Kidney (tissue), 14 donors: Measurements from ENCODE around the gene ACSL5. TPM values are rescaled to one million over a fixed set of nuclear protein-coding genes. Genes with fewer than 3 reads are reported as not detected.

Experiments
- DNase-seq, 5 donors: peaks; one replicate each; pipeline ENCODE4 v3.0.0-alpha.2; 2013 to 2020
- FAIRE-seq: peaks from 2 replicates; lab custom pipeline; 2012; peaks lifted over from hg19 to GRCh38; lab: Jason Lieb, UNC
- H3K27ac ChIP-seq, 2 donors: one replicate each; pipeline ENCODE4 v1.7.0; 2013; ENCODE audit warnings: low read depth in 2 of 2, low read length in 2 of 2, inconsistent platforms in 1 of 2
- H3K27me3 ChIP-seq: one replicate; pipeline ENCODE4 v1.7.1; 2013; ENCODE audit warnings: low read length, inconsistent platforms; ENCODE audit not compliant: control insufficient read depth, insufficient read depth
- H3K36me3 ChIP-seq, 3 donors: one replicate each; pipeline versions ENCODE4 v1.7.0 to v1.7.1; 2013; ENCODE audit warnings: low read length in 3 of 3, control low read depth in 1 of 3, inconsistent platforms in 1 of 3; ENCODE audit not compliant: insufficient read depth in 3 of 3, control insufficient read depth in 2 of 3
- H3K4me1 ChIP-seq, 3 donors: one replicate each; pipeline versions ENCODE4 v1.7.0 to v1.7.1; 2013; ENCODE audit warnings: low read length in 3 of 3, inconsistent platforms in 1 of 3, low read depth in 1 of 3; ENCODE audit not compliant: control insufficient read depth in 2 of 3, insufficient read depth in 2 of 3
- H3K4me3 ChIP-seq, 3 donors: one replicate each; pipeline versions ENCODE4 v1.7.0 to v1.8.1; 2013; ENCODE audit warnings: low read length in 3 of 3, control low read depth in 1 of 3, inconsistent platforms in 1 of 3
- H3K9ac ChIP-seq, 3 donors: one replicate each; pipeline versions ENCODE4 v1.7.0 to v1.7.1; 2013; ENCODE audit warnings: low read length in 3 of 3, control low read depth in 1 of 3, inconsistent platforms in 1 of 3
- H3K9me3 ChIP-seq, 3 donors: one replicate each; pipeline versions ENCODE4 v1.7.0 to v1.7.1; 2013; ENCODE audit warnings: low read length in 3 of 3, control low read depth in 1 of 3, inconsistent platforms in 1 of 3; ENCODE audit not compliant: control insufficient read depth in 2 of 3, insufficient read depth in 1 of 3
- intact Hi-C: fragments of 100-400 bp; cut with DNase I; formaldehyde crosslinking; loops from one replicate; pipeline ENCODE4 v1.11.1; 2022
- polyA plus RNA-seq: library from polyadenylated mRNA; stranded (reverse); fragments of 350-450 nt; fragmentation: Illumina TruSeq; extraction: RNeasy Lipid Tissue Mini Kit (QIAGEN cat#74804); gene quantifications from one replicate; pipeline ENCODE4 v1.2.3, GENCODE V29; 2014; ENCODE audit warnings: low read depth, low replicate concordance; ENCODE audit not compliant: insufficient read depth
- total RNA-seq: library from RNA; stranded (reverse); fragmentation: NEBNext Ultra II Directional; extraction: Animal tissue kit (Norgen Biotek cat#: 25700); gene quantifications from one replicate; pipeline ENCODE4 v1.2.1, GENCODE V29; 2021
- TF ChIP-seq, protein P1 (sequence below): IDR thresholded peaks from 3 replicates; pipeline ENCODE4 v1.5.1; 2012; ENCODE audit warnings: mild to moderate bottlenecking, moderate library complexity, borderline replicate concordance; ENCODE audit not compliant: insufficient read depth; ENCODE audit errors: extremely low read depth
- donor health status: control.
- donor health status: control.
- donor health status: control.
- donor health status: control.
- donor health status: control.
- donor health status: DM: yes; HTN: yes; CAD: no.
- donor health status: Normal renal cell carcinoma (clear cell type).

Gene ACSL5
- total and polyA plus RNA-seq, 2 donors from 2014 or later: 5.6 to 21.8 TPM

- no peaks in the 10 kb centered on the region for H3K4me1 ChIP-seq
- no peaks in the 10 kb centered on the region for H3K9me3 ChIP-seq
- H3K27me3 ChIP-seq: no peaks in the 10 kb centered on the region
- H3K27ac ChIP-seq: no peak overlapping the region
- TF ChIP-seq, protein P1, sequence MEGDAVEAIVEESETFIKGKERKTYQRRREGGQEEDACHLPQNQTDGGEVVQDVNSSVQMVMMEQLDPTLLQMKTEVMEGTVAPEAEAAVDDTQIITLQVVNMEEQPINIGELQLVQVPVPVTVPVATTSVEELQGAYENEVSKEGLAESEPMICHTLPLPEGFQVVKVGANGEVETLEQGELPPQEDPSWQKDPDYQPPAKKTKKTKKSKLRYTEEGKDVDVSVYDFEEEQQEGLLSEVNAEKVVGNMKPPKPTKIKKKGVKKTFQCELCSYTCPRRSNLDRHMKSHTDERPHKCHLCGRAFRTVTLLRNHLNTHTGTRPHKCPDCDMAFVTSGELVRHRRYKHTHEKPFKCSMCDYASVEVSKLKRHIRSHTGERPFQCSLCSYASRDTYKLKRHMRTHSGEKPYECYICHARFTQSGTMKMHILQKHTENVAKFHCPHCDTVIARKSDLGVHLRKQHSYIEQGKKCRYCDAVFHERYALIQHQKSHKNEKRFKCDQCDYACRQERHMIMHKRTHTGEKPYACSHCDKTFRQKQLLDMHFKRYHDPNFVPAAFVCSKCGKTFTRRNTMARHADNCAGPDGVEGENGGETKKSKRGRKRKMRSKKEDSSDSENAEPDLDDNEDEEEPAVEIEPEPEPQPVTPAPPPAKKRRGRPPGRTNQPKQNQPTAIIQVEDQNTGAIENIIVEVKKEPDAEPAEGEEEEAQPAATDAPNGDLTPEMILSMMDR: no peak
- intact Hi-C loops: no loop called here
- FAIRE-seq (no peak), DNase-seq (no peak)
- H3K36me3 ChIP-seq: no peaks in the 10 kb centered on the region
- H3K4me3 ChIP-seq: no peak overlapping the region
- H3K9ac ChIP-seq: no peak overlapping the region
Measured at GRCh38 chr10:112336556-112337201, 37.2 kb upstream of the ACSL5 start.

DNA sequence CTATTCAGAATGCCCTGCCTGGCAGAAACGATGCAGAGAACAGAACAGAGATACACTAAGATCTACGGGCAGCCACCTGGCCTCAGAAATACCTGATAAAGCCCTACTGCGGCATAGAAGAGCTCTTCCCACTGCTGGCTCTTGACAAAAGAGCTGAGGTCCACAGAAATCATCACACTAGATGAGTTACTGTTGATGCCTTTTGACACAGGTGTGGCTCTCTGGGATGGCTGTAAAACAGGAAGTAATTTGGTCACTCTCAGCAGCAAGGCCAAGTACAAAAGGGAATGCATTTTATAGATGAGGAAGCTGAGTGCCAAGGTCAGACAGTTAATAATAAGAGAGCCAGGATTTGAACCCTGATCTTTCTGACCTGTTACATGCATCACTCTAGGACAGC lies 35.0 kb upstream of the ACSL5 start:
- TF ChIP-seq, protein P1: no peak
- Histone ChIP-seq H3K27ac (no peak overlapping the region), H3K27me3 (no peaks in the 10 kb centered on the region), H3K4me3 (no peak overlapping the region), H3K4me1 (no peaks in the 10 kb centered on the region), H3K36me3 (no peaks in the 10 kb centered on the region), H3K9me3 (no peaks in the 10 kb centered on the region), H3K9ac (no peak overlapping the region)
- no peak for FAIRE-seq
- no peak for DNase-seq
- intact Hi-C loops: no loop called here

DNA sequence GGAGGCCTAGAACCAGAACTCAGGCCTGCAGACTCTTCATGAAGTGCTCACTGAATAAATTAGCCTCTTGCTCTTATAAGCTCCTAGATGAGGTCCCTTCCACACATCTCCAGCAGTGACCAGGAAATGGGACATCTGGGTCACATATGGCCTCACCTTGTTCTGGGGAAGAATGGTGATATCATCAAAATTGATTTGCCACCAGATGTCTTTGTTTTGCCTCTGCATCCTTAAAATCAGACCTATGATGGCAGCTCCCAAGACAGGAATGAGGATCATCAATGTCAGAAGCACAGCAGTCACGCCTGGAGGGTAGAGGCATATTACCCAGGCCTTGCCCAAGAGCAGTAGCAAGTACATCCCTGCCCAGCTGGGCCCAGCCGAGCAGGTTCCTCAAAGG lies 33.3 kb upstream of the ACSL5 start:
- intact Hi-C loops: no loop called here
- no peak for FAIRE-seq
- DNase-seq: no peak

More for the DNA sequence above, 33.3 kb upstream of the ACSL5 start:
- Histone ChIP-seq H3K4me3 (no peak overlapping the region), H3K4me1 (no peaks in the 10 kb centered on the region), H3K9ac (no peak overlapping the region), H3K36me3 (no peaks in the 10 kb centered on the region), H3K9me3 (no peaks in the 10 kb centered on the region), H3K27me3 (no peaks in the 10 kb centered on the region), H3K27ac (no peak overlapping the region)
- TF ChIP-seq, protein P1: no peak
